ENCODE measurements around the gene AUTS2. TPM values are rescaled to one million over a fixed set of nuclear protein-coding genes. Genes with fewer than 3 reads are reported as not detected.

Gene AUTS2
- total RNA-seq, 2 experiments from 2014 or later: 15.2 to 16.3 TPM

GRCh38 chr7:70188901-70189650 is 590.8 kb downstream of the AUTS2 start:
- no peaks in the 10 kb centered on the region for H3K4me1 Mint-ChIP-seq (ENCODE audit: low read depth)
- H3K4me3 Mint-ChIP-seq: no peak overlapping the region
- H3K36me3 Mint-ChIP-seq (ENCODE audit: low read depth): no peaks in the 10 kb centered on the region
- ChIA-PET CTCF (interaction anchor here (1.3 kb wide), 1 partner anchor 30 kb away, joined by 3 read pairs; no protein-coding TSS in a partner anchor), POLR2A (no interaction called here)
- H3K27me3 Mint-ChIP-seq (ENCODE audit: low read depth): no peaks in the 10 kb centered on the region
- no peak overlapping the region for H3K27ac Mint-ChIP-seq
- no peak for DNase-seq
- H3K9me3 Mint-ChIP-seq (ENCODE audit: insufficient read depth): peaks cover 2% of the 10 kb centered on the region
- ATAC-seq: no peak

- Mint-ChIP-seq H3K36me3 (ENCODE audit: low read depth) (no peaks in the 10 kb centered on the region), H3K27ac (no peak overlapping the region), H3K4me1 (ENCODE audit: low read depth) (no peaks in the 10 kb centered on the region), H3K9me3 (ENCODE audit: insufficient read depth) (peaks cover 2% of the 10 kb centered on the region), H3K27me3 (ENCODE audit: low read depth) (peaks cover 2% of the 10 kb centered on the region), H3K4me3 (no peak overlapping the region)
- DNase-seq: no peak
- POLR2A ChIA-PET: no interaction called here
- ATAC-seq: no peak
- CTCF ChIA-PET: interaction anchor here (1.3 kb wide), 1 partner anchor 31 kb away, joined by 3 read pairs; no protein-coding TSS in a partner anchor
These were observed 591.5 kb downstream of the AUTS2 start for GRCh38 chr7:70189776-70190175.

- no peak for DNase-seq
- ChIA-PET CTCF (interaction anchor here (1.3 kb wide), 1 partner anchor 32 kb away, joined by 3 read pairs; no protein-coding TSS in a partner anchor), POLR2A (no interaction called here)
- peaks cover 2% of the 10 kb centered on the region for H3K9me3 Mint-ChIP-seq (ENCODE audit: insufficient read depth)
- H3K27me3 Mint-ChIP-seq (ENCODE audit: low read depth): peaks cover 2% of the 10 kb centered on the region
- H3K36me3 Mint-ChIP-seq (ENCODE audit: low read depth): no peaks in the 10 kb centered on the region
- no peak overlapping the region for H3K27ac Mint-ChIP-seq
- no peaks in the 10 kb centered on the region for H3K4me1 Mint-ChIP-seq (ENCODE audit: low read depth)
- no peak overlapping the region for H3K4me3 Mint-ChIP-seq
- no peak for ATAC-seq
These were observed 592.0 kb downstream of the AUTS2 start for GRCh38 chr7:70190281-70190680.

- Mint-ChIP-seq H3K27me3 (ENCODE audit: low read depth) (peaks cover 4% of the 10 kb centered on the region), H3K27ac (no peak overlapping the region), H3K4me1 (ENCODE audit: low read depth) (no peaks in the 10 kb centered on the region), H3K9me3 (ENCODE audit: insufficient read depth) (peaks cover 2% of the 10 kb centered on the region), H3K4me3 (no peak overlapping the region), H3K36me3 (ENCODE audit: low read depth) (no peaks in the 10 kb centered on the region)
- ChIA-PET POLR2A (no interaction called here), CTCF (interaction anchor here (1.6 kb wide), 1 partner anchor 505 kb away, joined by 3 read pairs; no protein-coding TSS in a partner anchor)
- no peak for DNase-seq
- no peak for ATAC-seq
These were observed 595.2 kb downstream of the AUTS2 start for GRCh38 chr7:70193514-70193913.

GRCh38 chr7:70208236-70209063 is 610.2 kb downstream of the AUTS2 start:
- Mint-ChIP-seq H3K4me3 (no peak overlapping the region), H3K27me3 (ENCODE audit: low read depth) (no peaks in the 10 kb centered on the region), H3K4me1 (ENCODE audit: low read depth) (no peaks in the 10 kb centered on the region), H3K27ac (no peak overlapping the region), H3K36me3 (ENCODE audit: low read depth) (no peaks in the 10 kb centered on the region), H3K9me3 (ENCODE audit: insufficient read depth) (no peaks in the 10 kb centered on the region)
- ATAC-seq: no peak
- no peak for DNase-seq
- CTCF ChIA-PET: no interaction called here
- POLR2A ChIA-PET: no interaction called here

- Mint-ChIP-seq H3K4me3 (no peak overlapping the region), H3K9me3 (ENCODE audit: insufficient read depth) (no peaks in the 10 kb centered on the region), H3K36me3 (ENCODE audit: low read depth) (no peaks in the 10 kb centered on the region), H3K27ac (no peak overlapping the region), H3K4me1 (ENCODE audit: low read depth) (no peaks in the 10 kb centered on the region), H3K27me3 (ENCODE audit: low read depth) (no peaks in the 10 kb centered on the region)
- DNase-seq (no peak), ATAC-seq (no peak)
- ChIA-PET CTCF (no interaction called here), POLR2A (no interaction called here)
These were observed 612.1 kb downstream of the AUTS2 start for GRCh38 chr7:70210200-70210935.

- H3K9me3 Mint-ChIP-seq (ENCODE audit: insufficient read depth): no peaks in the 10 kb centered on the region
- H3K27me3 Mint-ChIP-seq (ENCODE audit: low read depth): no peaks in the 10 kb centered on the region
- H3K36me3 Mint-ChIP-seq (ENCODE audit: low read depth): no peaks in the 10 kb centered on the region
- CTCF ChIA-PET: no interaction called here
- no peak overlapping the region for H3K27ac Mint-ChIP-seq
- H3K4me1 Mint-ChIP-seq (ENCODE audit: low read depth): no peaks in the 10 kb centered on the region
- POLR2A ChIA-PET: no interaction called here
- ATAC-seq (no peak), DNase-seq (no peak)
- no peak overlapping the region for H3K4me3 Mint-ChIP-seq
These were observed 612.6 kb downstream of the AUTS2 start for GRCh38 chr7:70210936-70211310.

- Mint-ChIP-seq H3K4me3 (no peak overlapping the region), H3K9me3 (ENCODE audit: insufficient read depth) (no peaks in the 10 kb centered on the region), H3K4me1 (ENCODE audit: low read depth) (no peaks in the 10 kb centered on the region), H3K27ac (no peak overlapping the region), H3K36me3 (ENCODE audit: low read depth) (no peaks in the 10 kb centered on the region), H3K27me3 (ENCODE audit: low read depth) (no peaks in the 10 kb centered on the region)
- no peak for ATAC-seq
- POLR2A ChIA-PET: no interaction called here
- no peak for DNase-seq
- CTCF ChIA-PET: no interaction called here
These were observed 614.0 kb downstream of the AUTS2 start for GRCh38 chr7:70212281-70212680.

GRCh38 chr7:70214071-70214470 is 615.8 kb downstream of the AUTS2 start:
- DNase-seq: no peak
- H3K4me3 Mint-ChIP-seq: no peak overlapping the region
- H3K4me1 Mint-ChIP-seq (ENCODE audit: low read depth): no peaks in the 10 kb centered on the region
- no peaks in the 10 kb centered on the region for H3K36me3 Mint-ChIP-seq (ENCODE audit: low read depth)
- ChIA-PET CTCF (no interaction called here), POLR2A (no interaction called here)
- no peaks in the 10 kb centered on the region for H3K9me3 Mint-ChIP-seq (ENCODE audit: insufficient read depth)
- no peaks in the 10 kb centered on the region for H3K27me3 Mint-ChIP-seq (ENCODE audit: low read depth)
- ATAC-seq: no peak
- no peak overlapping the region for H3K27ac Mint-ChIP-seq

- H3K36me3 Mint-ChIP-seq (ENCODE audit: low read depth): no peaks in the 10 kb centered on the region
- H3K4me3 Mint-ChIP-seq: no peak overlapping the region
- H3K9me3 Mint-ChIP-seq (ENCODE audit: insufficient read depth): no peaks in the 10 kb centered on the region
- ATAC-seq: no peak
- no peak for DNase-seq
- POLR2A ChIA-PET: no interaction called here
- CTCF ChIA-PET: no interaction called here
- H3K27me3 Mint-ChIP-seq (ENCODE audit: low read depth): no peaks in the 10 kb centered on the region
- no peak overlapping the region for H3K27ac Mint-ChIP-seq
- H3K4me1 Mint-ChIP-seq (ENCODE audit: low read depth): no peaks in the 10 kb centered on the region
These were observed 617.2 kb downstream of the AUTS2 start for GRCh38 chr7:70215491-70215890.

GRCh38 chr7:70217571-70217970 is 619.3 kb downstream of the AUTS2 start:
- Mint-ChIP-seq H3K27ac (no peak overlapping the region), H3K27me3 (ENCODE audit: low read depth) (no peaks in the 10 kb centered on the region), H3K4me1 (ENCODE audit: low read depth) (no peaks in the 10 kb centered on the region), H3K9me3 (ENCODE audit: insufficient read depth) (no peaks in the 10 kb centered on the region), H3K36me3 (ENCODE audit: low read depth) (no peaks in the 10 kb centered on the region), H3K4me3 (no peak overlapping the region)
- CTCF ChIA-PET: no interaction called here
- no peak for DNase-seq
- POLR2A ChIA-PET: no interaction called here
- ATAC-seq: no peak

- H3K9me3 Mint-ChIP-seq (ENCODE audit: insufficient read depth): no peaks in the 10 kb centered on the region
- POLR2A ChIA-PET: no interaction called here
- no peaks in the 10 kb centered on the region for H3K4me1 Mint-ChIP-seq (ENCODE audit: low read depth)
- H3K36me3 Mint-ChIP-seq (ENCODE audit: low read depth): no peaks in the 10 kb centered on the region
- no peak overlapping the region for H3K4me3 Mint-ChIP-seq
- ATAC-seq (no peak), DNase-seq (no peak)
- H3K27ac Mint-ChIP-seq: no peak overlapping the region
- CTCF ChIA-PET: no interaction called here
- no peaks in the 10 kb centered on the region for H3K27me3 Mint-ChIP-seq (ENCODE audit: low read depth)
These were observed 619.7 kb downstream of the AUTS2 start for GRCh38 chr7:70218006-70218405.

Data from activated CD8-positive, alpha-beta T cell treated with anti-CD3 and anti-CD28 coated beads, Interleukin-2, amount 10 ng/mL, durations not matched to agents 7 days and 5 days (primary cell).